Measurements from ENCODE around the gene PHACTR1. TPM values are rescaled to one million over a fixed set of nuclear protein-coding genes. Genes with fewer than 3 reads are reported as not detected.

Gene PHACTR1
- total RNA-seq, 2 donors from 2014 or later: 0.14 to 1.6 TPM

- H3K4me3 Mint-ChIP-seq: no peak overlapping the region
- H3K27ac Mint-ChIP-seq: no peak overlapping the region
- H3K36me3 Mint-ChIP-seq: no peaks in the 10 kb centered on the region
- no peak for ATAC-seq
- no peaks in the 10 kb centered on the region for H3K4me1 Mint-ChIP-seq (ENCODE audit: low read depth in 2 of 2)
- H3K9me3 Mint-ChIP-seq: no peaks in the 10 kb centered on the region
- DNase-seq (ENCODE audit: low spot score): no peak
- peaks cover 9 to 25% of the 10 kb centered on the region in 2 donors for H3K27me3 Mint-ChIP-seq
Observed at GRCh38 chr6:13099771-13100170, 383.2 kb downstream of the PHACTR1 start.

GRCh38 chr6:13101409-13101808, 384.8 kb downstream of the PHACTR1 start:
- Mint-ChIP-seq H3K4me3 (no peak overlapping the region), H3K27me3 (peaks cover 9 to 25% of the 10 kb centered on the region in 2 donors), H3K9me3 (no peaks in the 10 kb centered on the region), H3K4me1 (ENCODE audit: low read depth in 2 of 2) (no peaks in the 10 kb centered on the region), H3K36me3 (no peaks in the 10 kb centered on the region), H3K27ac (no peak overlapping the region)
- ATAC-seq: no peak
- DNase-seq (ENCODE audit: low spot score): no peak

GRCh38 chr6:13101985-13102384, 385.4 kb downstream of the PHACTR1 start:
- Mint-ChIP-seq H3K4me3 (no peak overlapping the region), H3K27ac (no peak overlapping the region), H3K9me3 (no peaks in the 10 kb centered on the region), H3K27me3 (peaks cover 9 to 25% of the 10 kb centered on the region in 2 donors), H3K4me1 (ENCODE audit: low read depth in 2 of 2) (no peaks in the 10 kb centered on the region), H3K36me3 (no peaks in the 10 kb centered on the region)
- no peak for DNase-seq (ENCODE audit: low spot score)
- no peak for ATAC-seq

- H3K27me3 Mint-ChIP-seq: peaks cover 11 to 25% of the 10 kb centered on the region in 2 donors
- no peak for DNase-seq (ENCODE audit: low spot score)
- H3K4me1 Mint-ChIP-seq (ENCODE audit: low read depth in 2 of 2): no peaks in the 10 kb centered on the region
- no peak overlapping the region for H3K4me3 Mint-ChIP-seq
- H3K36me3 Mint-ChIP-seq: no peaks in the 10 kb centered on the region
- no peak overlapping the region for H3K27ac Mint-ChIP-seq
- no peak for ATAC-seq
- H3K9me3 Mint-ChIP-seq: no peaks in the 10 kb centered on the region
Observed at GRCh38 chr6:13103169-13103568, 386.6 kb downstream of the PHACTR1 start.

GRCh38 chr6:13105139-13105538, 388.6 kb downstream of the PHACTR1 start:
- ATAC-seq (no peak), DNase-seq (ENCODE audit: low spot score) (no peak)
- Mint-ChIP-seq H3K36me3 (no peaks in the 10 kb centered on the region), H3K4me1 (ENCODE audit: low read depth in 2 of 2) (no peaks in the 10 kb centered on the region), H3K9me3 (no peaks in the 10 kb centered on the region), H3K27me3 (peaks cover 14 to 42% of the 10 kb centered on the region in 2 donors), H3K4me3 (no peak overlapping the region), H3K27ac (no peak overlapping the region)

DNA sequence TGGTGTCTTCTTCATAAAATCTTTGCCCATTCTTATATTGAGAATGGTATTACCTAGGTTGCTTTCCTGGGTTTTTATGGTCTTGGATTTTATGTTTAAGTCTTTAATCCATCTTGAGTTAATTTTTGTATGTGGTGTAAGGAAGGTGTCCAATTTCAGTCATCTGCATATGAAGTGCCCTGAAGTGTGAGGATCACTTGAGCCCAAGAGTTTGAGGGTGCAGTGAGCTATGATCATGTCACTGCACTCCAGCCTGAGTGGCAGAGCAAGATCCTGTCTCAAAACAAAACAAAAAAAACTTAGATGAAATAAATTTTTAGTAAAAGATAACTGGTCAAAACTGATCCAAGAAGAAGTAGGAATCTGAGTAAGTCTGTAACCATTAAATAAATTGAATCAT, 396.4 kb downstream of the PHACTR1 start:
- Mint-ChIP-seq H3K4me1 (ENCODE audit: low read depth in 2 of 2) (no peaks in the 10 kb centered on the region), H3K9me3 (peaks cover 3% of the 10 kb centered on the region), H3K36me3 (peaks cover 5% of the 10 kb centered on the region), H3K4me3 (no peak overlapping the region), H3K27me3 (peaks cover 29 to 75% of the 10 kb centered on the region in 2 donors), H3K27ac (no peak overlapping the region)
- ATAC-seq (no peak), DNase-seq (ENCODE audit: low spot score) (no peak)

GRCh38 chr6:13113376-13113775, 396.8 kb downstream of the PHACTR1 start:
- ATAC-seq (no peak), DNase-seq (ENCODE audit: low spot score) (no peak)
- Mint-ChIP-seq H3K9me3 (peaks cover 3% of the 10 kb centered on the region), H3K27ac (no peak overlapping the region), H3K36me3 (peaks cover 5% of the 10 kb centered on the region), H3K4me3 (no peak overlapping the region), H3K4me1 (ENCODE audit: low read depth in 2 of 2) (no peaks in the 10 kb centered on the region), H3K27me3 (peaks cover 29 to 76% of the 10 kb centered on the region in 2 donors)

DNA sequence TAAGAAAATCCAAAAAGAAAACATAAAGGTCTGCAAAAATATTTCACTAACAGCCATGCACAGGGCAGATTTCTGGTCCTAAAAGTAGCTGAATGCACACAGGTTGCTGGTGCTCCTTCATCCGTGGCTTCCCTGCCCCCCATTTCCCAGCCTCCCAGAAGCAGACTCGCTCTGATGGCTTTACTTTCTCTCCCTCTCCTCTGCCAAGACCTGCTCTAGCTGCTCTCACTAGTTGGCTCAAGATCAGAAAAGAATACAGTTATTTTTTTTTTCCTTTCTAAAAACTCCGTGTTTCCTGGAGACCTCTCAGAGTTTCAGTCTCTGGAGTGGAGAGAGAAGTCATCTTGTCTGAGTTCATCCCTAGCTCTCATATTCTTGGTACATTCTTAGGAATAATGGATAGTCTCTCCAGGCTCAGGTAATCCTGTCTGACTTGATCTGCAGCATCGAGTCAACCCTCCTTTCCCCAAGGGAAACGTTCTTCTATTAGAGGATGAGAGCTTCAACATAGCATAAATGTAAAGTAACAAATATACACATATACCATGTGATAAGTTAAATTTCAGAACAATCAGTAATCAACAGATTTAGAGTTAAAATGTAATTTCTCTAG, 397.5 kb downstream of the PHACTR1 start:
- Mint-ChIP-seq H3K27ac (no peak overlapping the region), H3K4me3 (no peak overlapping the region), H3K9me3 (peaks cover 3% of the 10 kb centered on the region), H3K4me1 (ENCODE audit: low read depth in 2 of 2) (no peaks in the 10 kb centered on the region), H3K36me3 (peaks cover 5% of the 10 kb centered on the region), H3K27me3 (peaks cover 29 to 70% of the 10 kb centered on the region in 2 donors)
- DNase-seq (ENCODE audit: low spot score) (no peak), ATAC-seq (no peak)

DNA sequence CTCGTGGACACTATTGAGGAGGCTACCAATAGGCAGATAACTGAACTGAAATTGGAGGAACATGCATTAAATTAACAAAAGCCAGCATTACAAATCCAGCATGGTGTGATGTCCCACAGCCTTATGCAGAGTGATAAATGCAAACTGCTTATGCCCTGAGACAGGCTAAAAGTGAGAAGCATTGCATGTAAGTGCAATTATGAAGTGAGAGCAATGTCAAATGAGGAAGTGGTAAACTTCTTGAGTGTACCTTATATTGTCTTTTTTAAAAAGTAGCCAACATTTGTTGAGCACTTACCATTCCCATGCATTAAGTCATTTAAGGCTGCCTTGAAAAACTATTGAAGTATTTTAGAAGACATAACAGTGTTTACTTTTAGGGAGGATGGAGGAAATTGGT, 399.6 kb downstream of the PHACTR1 start:
- Mint-ChIP-seq H3K36me3 (no peaks in the 10 kb centered on the region), H3K27me3 (peaks cover 28 to 64% of the 10 kb centered on the region in 2 donors), H3K4me3 (no peak overlapping the region), H3K9me3 (peaks cover 3% of the 10 kb centered on the region), H3K4me1 (ENCODE audit: low read depth in 2 of 2) (no peaks in the 10 kb centered on the region), H3K27ac (no peak overlapping the region)
- ATAC-seq (no peak), DNase-seq (ENCODE audit: low spot score) (no peak)

- H3K27me3 Mint-ChIP-seq: peaks cover 20 to 51% of the 10 kb centered on the region in 2 donors
- no peaks in the 10 kb centered on the region for H3K36me3 Mint-ChIP-seq
- ATAC-seq (no peak), DNase-seq (ENCODE audit: low spot score) (no peak)
- no peak overlapping the region for H3K27ac Mint-ChIP-seq
- no peak overlapping the region for H3K4me3 Mint-ChIP-seq
- no peaks in the 10 kb centered on the region for H3K9me3 Mint-ChIP-seq
- H3K4me1 Mint-ChIP-seq (ENCODE audit: low read depth in 2 of 2): no peaks in the 10 kb centered on the region
Observed at GRCh38 chr6:13117570-13117969, 401.0 kb downstream of the PHACTR1 start.

GRCh38 chr6:13119549-13119948, 403.0 kb downstream of the PHACTR1 start:
- Mint-ChIP-seq H3K36me3 (no peaks in the 10 kb centered on the region), H3K4me1 (ENCODE audit: low read depth in 2 of 2) (no peaks in the 10 kb centered on the region), H3K9me3 (no peaks in the 10 kb centered on the region), H3K27ac (no peak overlapping the region), H3K4me3 (no peak overlapping the region), H3K27me3 (peaks cover 21 to 52% of the 10 kb centered on the region in 2 donors)
- ATAC-seq: no peak
- no peak for DNase-seq (ENCODE audit: low spot score)

DNA sequence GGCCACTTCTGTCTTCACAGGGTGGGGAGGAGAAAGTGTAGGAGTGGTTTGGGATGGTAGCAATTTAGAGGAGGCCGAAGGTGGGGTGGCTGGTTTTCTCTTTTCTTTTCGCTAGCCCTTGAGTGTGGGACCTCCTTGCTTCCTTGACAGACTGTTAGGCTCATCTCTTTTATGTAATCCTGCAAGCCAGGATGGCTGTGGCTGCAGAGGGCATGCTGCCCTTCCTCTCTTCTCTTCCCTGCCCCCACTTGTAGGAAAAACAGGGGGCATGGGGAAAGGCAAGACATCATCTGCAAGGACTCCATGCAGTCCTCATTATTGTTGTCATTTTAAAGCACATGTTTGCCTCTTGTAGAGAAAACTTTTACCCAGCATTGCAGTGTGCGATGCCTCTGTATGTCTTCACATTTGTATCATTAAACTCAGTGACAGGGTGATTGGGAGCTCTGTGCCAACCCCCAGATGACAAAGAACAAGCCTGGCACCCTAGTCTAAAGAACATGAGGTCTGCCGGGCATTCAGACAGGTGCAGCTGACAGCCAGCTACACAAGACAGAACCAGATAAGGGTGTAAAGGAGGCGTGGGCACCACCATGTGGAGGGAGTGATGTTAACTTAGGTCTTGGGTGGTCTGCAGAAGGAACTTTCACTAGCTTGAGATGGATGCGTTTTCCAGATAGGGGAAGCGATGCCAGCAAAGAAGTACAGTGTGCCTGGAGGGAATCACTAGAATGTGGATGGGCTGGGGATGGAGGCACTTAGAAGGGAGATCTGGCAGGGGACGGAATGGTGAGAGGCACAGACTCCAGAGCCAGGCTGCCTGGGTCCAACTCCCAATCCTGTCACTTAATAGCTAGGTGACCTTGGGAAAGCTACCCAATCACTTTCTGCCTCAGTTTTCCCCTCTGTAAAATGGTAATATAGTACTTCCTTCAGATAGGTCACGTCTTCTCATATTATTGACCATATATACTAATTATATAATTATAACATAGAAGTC, 404.2 kb downstream of the PHACTR1 start:
- DNase-seq (ENCODE audit: low spot score) (no peak), ATAC-seq (peak; percentile 20 to 43)
- Mint-ChIP-seq H3K36me3 (no peaks in the 10 kb centered on the region), H3K27me3 (peaks cover 23 to 50% of the 10 kb centered on the region in 2 donors), H3K4me1 (ENCODE audit: low read depth in 2 of 2) (no peaks in the 10 kb centered on the region), H3K27ac (no peak overlapping the region), H3K9me3 (no peaks in the 10 kb centered on the region), H3K4me3 (no peak overlapping the region)

GRCh38 chr6:13124131-13124530, 407.6 kb downstream of the PHACTR1 start:
- Mint-ChIP-seq H3K4me1 (ENCODE audit: low read depth in 2 of 2) (no peaks in the 10 kb centered on the region), H3K36me3 (no peaks in the 10 kb centered on the region), H3K4me3 (no peak overlapping the region), H3K9me3 (no peaks in the 10 kb centered on the region), H3K27me3 (peaks cover 15 to 46% of the 10 kb centered on the region in 2 donors), H3K27ac (no peak overlapping the region)
- no peak for ATAC-seq
- no peak for DNase-seq (ENCODE audit: low spot score)

GRCh38 chr6:13125841-13126240, 409.3 kb downstream of the PHACTR1 start:
- Mint-ChIP-seq H3K9me3 (no peaks in the 10 kb centered on the region), H3K36me3 (no peaks in the 10 kb centered on the region), H3K27ac (no peak overlapping the region), H3K4me3 (no peak overlapping the region), H3K27me3 (peaks cover 12 to 49% of the 10 kb centered on the region in 2 donors), H3K4me1 (ENCODE audit: low read depth in 2 of 2) (no peaks in the 10 kb centered on the region)
- ATAC-seq (no peak), DNase-seq (ENCODE audit: low spot score) (no peak)

Data from natural killer cell treated with Interleukin-12 subunit alpha and Interleukin-12 subunit beta and Interleukin-15 and Interleukin-18, amount 100 ng/mL, for 72 hours (primary cell).